Measurements from ENCODE around the gene PRLR.

Gene PRLR

DNA sequence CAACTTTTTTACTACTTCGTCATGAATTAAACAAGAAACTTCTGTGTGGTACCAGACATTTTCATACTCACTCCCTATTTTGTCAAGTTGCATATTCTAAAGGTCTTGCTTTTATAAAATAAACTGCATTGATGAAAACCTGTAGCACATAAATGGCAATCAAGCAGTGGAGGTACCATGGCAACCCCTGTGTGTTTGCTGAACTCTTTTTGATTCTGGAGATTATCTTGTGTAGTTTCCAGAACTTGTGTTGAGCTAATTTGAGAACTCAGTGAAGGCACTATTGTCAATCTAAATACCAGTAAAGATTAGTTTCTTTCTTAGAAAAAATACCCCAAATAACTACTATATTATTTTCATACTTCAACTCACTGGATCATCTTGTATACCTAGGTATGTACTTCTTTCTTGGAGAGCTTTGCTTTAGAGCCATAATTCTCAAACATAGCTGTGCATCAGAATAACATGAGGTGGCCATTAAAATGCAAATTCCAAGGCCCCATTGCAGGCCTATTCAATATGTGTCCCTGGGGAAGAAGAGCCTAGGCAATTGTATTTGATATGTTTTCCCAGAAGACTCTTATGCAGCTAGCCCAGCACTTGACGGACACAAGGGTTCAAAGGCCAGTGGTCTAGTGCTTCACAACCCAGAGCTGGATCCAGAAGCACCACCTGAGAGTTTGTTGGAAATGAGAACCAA, 9.8 kb upstream of the PRLR start:
- Histone ChIP-seq H3K4me1 (ENCODE audit: control insufficient read depth, low read depth, low read length) (no peaks in the 10 kb centered on the region), H3K4me2 (ENCODE audit: low read length) (no peak overlapping the region), H3K56ac (ENCODE audit: low read length) (no peak overlapping the region), H3K4me3 (ENCODE audit: low read length) (no peak overlapping the region), H2BK5ac (ENCODE audit: low read length) (no peak overlapping the region), H3K4ac (ENCODE audit: low read depth, low read length) (no peak overlapping the region), H3K36me3 (ENCODE audit: control insufficient read depth, insufficient read depth, low read length) (no peaks in the 10 kb centered on the region), H3K79me1 (ENCODE audit: low read length) (no peaks in the 10 kb centered on the region), H4K8ac (ENCODE audit: low read depth, low read length) (no peak overlapping the region), H3K27ac (ENCODE audit: low read depth, low read length) (no peak overlapping the region), H3K79me2 (ENCODE audit: control insufficient read depth, insufficient read depth, low read length) (no peaks in the 10 kb centered on the region), H3K18ac (ENCODE audit: low read length) (no peak overlapping the region), H3K23ac (ENCODE audit: low read length) (no peak overlapping the region), H2AK5ac (ENCODE audit: low read length) (no peak overlapping the region), H2BK15ac (replicated peaks; ENCODE audit: low read depth) (no peak overlapping the region), H3K27me3 (ENCODE audit: insufficient read depth, low read length, poor library complexity) (no peaks in the 10 kb centered on the region), H3K9ac (ENCODE audit: low read length) (no peak overlapping the region), H2BK120ac (ENCODE audit: low read depth, low read length) (no peak overlapping the region), H4K5ac (ENCODE audit: low read length) (no peak overlapping the region)
- DNase-seq = no peak
- WGBS (ENCODE audit: extremely low coverage, insufficient coverage, low lambda C conversion rate) = no CpG with 5 or more reads among the region's 2 CpGs

DNA sequence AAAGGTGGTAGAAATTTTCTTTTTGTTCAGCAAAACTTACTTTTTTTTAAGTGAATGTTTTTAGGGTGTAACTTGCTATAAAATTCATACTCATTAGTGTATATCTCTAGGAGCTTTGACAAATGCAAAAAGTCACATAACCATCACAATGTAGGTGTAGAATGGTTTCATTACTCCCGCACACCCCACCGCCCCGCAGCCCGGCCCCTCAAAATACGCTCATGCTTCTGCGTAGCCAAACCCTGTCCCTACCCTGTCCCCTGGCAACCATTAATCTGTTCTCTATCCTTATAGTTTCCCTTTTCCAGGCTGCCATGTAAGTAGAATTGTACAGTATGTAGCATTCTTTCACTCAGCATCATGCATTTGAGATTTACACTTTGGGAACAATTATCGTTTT, 9.2 kb upstream of the PRLR start:
- no CpG with 5 or more reads among the region's 7 CpGs for WGBS (ENCODE audit: extremely low coverage, insufficient coverage, low lambda C conversion rate)

DNA sequence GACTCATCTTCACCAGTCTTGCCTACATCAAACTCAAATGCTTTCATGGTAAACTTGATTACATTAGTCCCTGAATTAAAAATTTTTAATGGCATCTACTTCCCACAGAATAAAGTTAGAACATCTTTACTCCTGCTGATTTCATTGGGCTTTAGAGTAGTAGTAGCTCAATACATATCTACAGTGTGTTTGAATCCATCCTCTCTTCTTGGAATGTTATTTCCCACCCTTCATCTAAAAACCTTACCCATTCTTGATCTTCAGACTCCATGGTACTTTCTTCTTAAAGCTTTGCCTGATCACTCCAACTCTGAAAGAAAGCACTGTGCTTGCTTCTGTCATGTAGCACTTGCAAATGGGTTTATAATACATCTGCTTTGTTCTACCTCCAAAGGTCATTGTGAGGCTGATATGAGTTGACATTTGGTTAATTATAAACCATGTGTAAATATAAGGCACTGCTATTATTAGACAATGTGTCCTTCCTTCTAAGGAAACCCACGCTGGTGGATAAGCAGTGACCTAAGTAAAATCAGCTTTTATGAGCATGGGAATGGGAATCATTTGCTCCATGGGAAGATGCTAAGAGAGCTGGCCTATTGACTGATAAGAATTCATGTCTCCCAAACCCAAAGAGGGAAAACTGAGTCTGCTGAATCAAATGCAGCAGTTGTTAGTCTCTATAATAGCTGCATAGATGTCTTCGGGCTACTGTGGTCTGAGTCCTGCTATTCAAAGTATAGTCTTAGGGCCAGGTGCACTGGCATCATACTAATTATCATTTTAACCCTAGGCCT, 7.5 kb upstream of the PRLR start:
- H3K4me1 ChIP-seq (ENCODE audit: control insufficient read depth, low read depth, low read length) = no peaks in the 10 kb centered on the region
- H3K36me3 ChIP-seq (ENCODE audit: control insufficient read depth, insufficient read depth, low read length) = no peaks in the 10 kb centered on the region
- WGBS (ENCODE audit: extremely low coverage, insufficient coverage, low lambda C conversion rate) = no CpG with 5 or more reads among the region's 2 CpGs
- H3K4me3 ChIP-seq (ENCODE audit: low read length) = no peak overlapping the region
- H3K4me2 ChIP-seq (ENCODE audit: low read length) = no peak overlapping the region
- H4K5ac ChIP-seq (ENCODE audit: low read length) = no peak overlapping the region
- H3K79me2 ChIP-seq (ENCODE audit: control insufficient read depth, insufficient read depth, low read length) = no peaks in the 10 kb centered on the region
- H3K23ac ChIP-seq (ENCODE audit: low read length) = no peak overlapping the region
- H2AK5ac ChIP-seq (ENCODE audit: low read length) = no peak overlapping the region
- H2BK15ac ChIP-seq (replicated peaks; ENCODE audit: low read depth) = no peak overlapping the region
- no peak overlapping the region for H3K4ac ChIP-seq (ENCODE audit: low read depth, low read length)
- H3K27ac ChIP-seq (ENCODE audit: low read depth, low read length) = no peak overlapping the region
- no peak for DNase-seq
- no peak overlapping the region for H3K56ac ChIP-seq (ENCODE audit: low read length)
- H2BK120ac ChIP-seq (ENCODE audit: low read depth, low read length) = no peak overlapping the region
- no peak overlapping the region for H3K9ac ChIP-seq (ENCODE audit: low read length)
- H2BK5ac ChIP-seq (ENCODE audit: low read length) = no peak overlapping the region
- H3K79me1 ChIP-seq (ENCODE audit: low read length) = no peaks in the 10 kb centered on the region
- no peak overlapping the region for H3K18ac ChIP-seq (ENCODE audit: low read length)
- no peak overlapping the region for H4K8ac ChIP-seq (ENCODE audit: low read depth, low read length)
- H3K27me3 ChIP-seq (ENCODE audit: insufficient read depth, low read length, poor library complexity) = no peaks in the 10 kb centered on the region

More for the DNA sequence above, 9.2 kb upstream of the PRLR start:
- no peak overlapping the region for H3K56ac ChIP-seq (ENCODE audit: low read length)
- no peak overlapping the region for H4K5ac ChIP-seq (ENCODE audit: low read length)
- no peaks in the 10 kb centered on the region for H3K79me1 ChIP-seq (ENCODE audit: low read length)
- H2AK5ac ChIP-seq (ENCODE audit: low read length) = no peak overlapping the region
- no peak overlapping the region for H3K4me3 ChIP-seq (ENCODE audit: low read length)
- no peaks in the 10 kb centered on the region for H3K36me3 ChIP-seq (ENCODE audit: control insufficient read depth, insufficient read depth, low read length)
- H3K4me2 ChIP-seq (ENCODE audit: low read length) = no peak overlapping the region
- H3K9ac ChIP-seq (ENCODE audit: low read length) = no peak overlapping the region
- no peaks in the 10 kb centered on the region for H3K79me2 ChIP-seq (ENCODE audit: control insufficient read depth, insufficient read depth, low read length)
- H2BK15ac ChIP-seq (replicated peaks; ENCODE audit: low read depth) = no peak overlapping the region
- H3K27me3 ChIP-seq (ENCODE audit: insufficient read depth, low read length, poor library complexity) = no peaks in the 10 kb centered on the region
- no peak overlapping the region for H3K18ac ChIP-seq (ENCODE audit: low read length)
- H3K23ac ChIP-seq (ENCODE audit: low read length) = no peak overlapping the region
- H4K8ac ChIP-seq (ENCODE audit: low read depth, low read length) = no peak overlapping the region
- no peak overlapping the region for H3K4ac ChIP-seq (ENCODE audit: low read depth, low read length)
- H2BK5ac ChIP-seq (ENCODE audit: low read length) = no peak overlapping the region
- H3K27ac ChIP-seq (ENCODE audit: low read depth, low read length) = no peak overlapping the region
- H2BK120ac ChIP-seq (ENCODE audit: low read depth, low read length) = no peak overlapping the region
- no peaks in the 10 kb centered on the region for H3K4me1 ChIP-seq (ENCODE audit: control insufficient read depth, low read depth, low read length)
- no peak for DNase-seq

DNA sequence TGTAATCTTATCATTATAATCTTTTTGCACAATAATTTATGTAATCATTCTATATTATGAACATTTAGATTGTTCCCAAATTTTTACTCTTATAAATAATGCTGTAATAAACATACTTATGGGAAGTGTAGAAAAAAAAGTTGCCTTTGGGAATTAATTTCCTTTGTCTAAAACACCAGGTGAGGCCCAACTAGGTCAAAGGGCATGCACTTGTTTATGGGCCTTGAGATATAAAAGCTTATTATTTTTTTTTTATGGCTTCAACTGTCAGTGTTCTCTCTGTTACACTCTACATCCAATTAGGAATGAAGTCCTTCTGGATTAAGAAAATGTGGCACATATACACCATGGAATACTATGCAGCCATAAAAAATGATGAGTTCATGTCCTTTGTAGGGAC, 6.5 kb upstream of the PRLR start:
- Histone ChIP-seq H4K8ac (ENCODE audit: low read depth, low read length) (no peak overlapping the region), H3K79me1 (ENCODE audit: low read length) (no peaks in the 10 kb centered on the region), H3K23ac (ENCODE audit: low read length) (no peak overlapping the region), H3K9ac (ENCODE audit: low read length) (no peak overlapping the region), H2BK5ac (ENCODE audit: low read length) (no peak overlapping the region), H3K4ac (ENCODE audit: low read depth, low read length) (no peak overlapping the region), H3K27ac (ENCODE audit: low read depth, low read length) (no peak overlapping the region), H3K56ac (ENCODE audit: low read length) (no peak overlapping the region), H3K4me3 (ENCODE audit: low read length) (no peak overlapping the region), H2BK120ac (ENCODE audit: low read depth, low read length) (no peak overlapping the region), H2BK15ac (replicated peaks; ENCODE audit: low read depth) (no peak overlapping the region), H3K18ac (ENCODE audit: low read length) (no peak overlapping the region), H3K79me2 (ENCODE audit: control insufficient read depth, insufficient read depth, low read length) (no peaks in the 10 kb centered on the region), H4K5ac (ENCODE audit: low read length) (no peak overlapping the region), H3K4me1 (ENCODE audit: control insufficient read depth, low read depth, low read length) (no peaks in the 10 kb centered on the region), H3K27me3 (ENCODE audit: insufficient read depth, low read length, poor library complexity) (no peaks in the 10 kb centered on the region), H3K36me3 (ENCODE audit: control insufficient read depth, insufficient read depth, low read length) (no peaks in the 10 kb centered on the region), H2AK5ac (ENCODE audit: low read length) (no peak overlapping the region), H3K4me2 (ENCODE audit: low read length) (no peak overlapping the region)
- DNase-seq = no peak

DNA sequence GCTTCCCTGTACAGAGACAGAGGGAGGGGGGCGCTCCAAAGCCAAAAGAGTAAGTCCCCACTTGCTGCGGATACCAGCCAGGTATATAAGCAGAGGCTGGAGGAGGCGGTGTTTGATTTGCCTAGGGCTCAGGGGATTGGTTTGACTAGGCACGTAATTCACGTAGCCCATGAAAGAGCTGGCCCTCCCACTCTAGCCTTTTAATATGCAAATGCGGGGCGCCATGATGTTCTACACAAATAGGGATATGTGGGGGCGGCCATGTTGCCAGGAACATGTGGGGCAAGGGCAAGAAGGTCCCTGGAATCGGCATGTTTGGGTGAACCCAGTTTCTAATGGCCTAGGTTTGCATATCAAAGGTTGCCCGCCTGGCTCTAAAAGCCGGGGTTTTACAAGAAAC, 3.3 kb upstream of the PRLR start:
- Histone ChIP-seq H3K23ac (ENCODE audit: low read length) (no peak overlapping the region), H4K5ac (ENCODE audit: low read length) (no peak overlapping the region), H3K79me1 (ENCODE audit: low read length) (no peaks in the 10 kb centered on the region), H2BK5ac (ENCODE audit: low read length) (no peak overlapping the region), H3K79me2 (ENCODE audit: control insufficient read depth, insufficient read depth, low read length) (no peaks in the 10 kb centered on the region), H2BK120ac (ENCODE audit: low read depth, low read length) (no peak overlapping the region), H3K56ac (ENCODE audit: low read length) (no peak overlapping the region), H3K27me3 (ENCODE audit: insufficient read depth, low read length, poor library complexity) (no peaks in the 10 kb centered on the region), H3K27ac (ENCODE audit: low read depth, low read length) (no peak overlapping the region), H3K4ac (ENCODE audit: low read depth, low read length) (no peak overlapping the region), H3K18ac (ENCODE audit: low read length) (no peak overlapping the region), H4K8ac (ENCODE audit: low read depth, low read length) (no peak overlapping the region), H3K9ac (ENCODE audit: low read length) (no peak overlapping the region), H2AK5ac (ENCODE audit: low read length) (no peak overlapping the region), H3K4me3 (ENCODE audit: low read length) (no peak overlapping the region), H3K4me1 (ENCODE audit: control insufficient read depth, low read depth, low read length) (peaks cover 1% of the 10 kb centered on the region), H2BK15ac (replicated peaks; ENCODE audit: low read depth) (no peak overlapping the region), H3K4me2 (ENCODE audit: low read length) (no peak overlapping the region), H3K36me3 (ENCODE audit: control insufficient read depth, insufficient read depth, low read length) (no peaks in the 10 kb centered on the region)
- DNase-seq = no peak
- WGBS (ENCODE audit: extremely low coverage, insufficient coverage, low lambda C conversion rate) = no CpG with 5 or more reads among the region's 11 CpGs

All from mesendoderm (in vitro differentiated cells).